ENCODE data around the gene TNNC1.

TNNC1 gene

GRCh38 chr3:52458770-52459545, 5.1 kb upstream of the TNNC1 start:
- DNase-seq (ENCODE audit: insufficient read length, low spot score) = no peak
- peak; percentile 43 for FAIRE-seq
- TF ChIP-seq POLR2A (IDR thresholded peaks at IDR 0.05; ENCODE audit: low read depth, low read length) = no peak
- TF ChIP-seq PAX5 (IDR thresholded peaks at IDR 0.05; ENCODE audit: insufficient read depth, low read length, severe bottlenecking) = no peak
- TF ChIP-seq POLR2AphosphoS5 (IDR thresholded peaks at IDR 0.05; ENCODE audit: low read depth, low read length) = no peak
- no peak for TF ChIP-seq TAF1 (IDR thresholded peaks at IDR 0.05; ENCODE audit: low read depth, low read length)
- TF ChIP-seq POU2F2 (IDR thresholded peaks at IDR 0.05; ENCODE audit: low read depth, low read length) = no peak
- no peak for TF ChIP-seq SPI1 (IDR thresholded peaks at IDR 0.05; ENCODE audit: low read depth, low read length)

GRCh38 chr3:52458031-52458760, 4.4 kb upstream of the TNNC1 start:
- DNase-seq (ENCODE audit: insufficient read length, low spot score) (no peak), FAIRE-seq (no peak)
- TF ChIP-seq TAF1 (IDR thresholded peaks at IDR 0.05; ENCODE audit: low read depth, low read length) (no peak), SPI1 (IDR thresholded peaks at IDR 0.05; ENCODE audit: low read depth, low read length) (no peak), PAX5 (IDR thresholded peaks at IDR 0.05; ENCODE audit: insufficient read depth, low read length, severe bottlenecking) (no peak), POLR2A (IDR thresholded peaks at IDR 0.05; ENCODE audit: low read depth, low read length) (no peak), POLR2AphosphoS5 (IDR thresholded peaks at IDR 0.05; ENCODE audit: low read depth, low read length) (no peak), POU2F2 (IDR thresholded peaks at IDR 0.05; ENCODE audit: low read depth, low read length) (no peak)

- TF ChIP-seq PAX5 (IDR thresholded peaks at IDR 0.05; ENCODE audit: insufficient read depth, low read length, severe bottlenecking) (no peak), TAF1 (IDR thresholded peaks at IDR 0.05; ENCODE audit: low read depth, low read length) (no peak), POLR2AphosphoS5 (IDR thresholded peaks at IDR 0.05; ENCODE audit: low read depth, low read length) (no peak), POU2F2 (IDR thresholded peaks at IDR 0.05; ENCODE audit: low read depth, low read length) (no peak), SPI1 (IDR thresholded peaks at IDR 0.05; ENCODE audit: low read depth, low read length) (no peak)
- peak; percentile 45 for FAIRE-seq
- no peak for DNase-seq (ENCODE audit: insufficient read length, low spot score)
These were observed 3.0 kb upstream of the TNNC1 start for GRCh38 chr3:52456800-52457183.

GRCh38 chr3:52456169-52456799, 2.4 kb upstream of the TNNC1 start:
- FAIRE-seq = peak; percentile 88
- no peak for TF ChIP-seq POLR2A (IDR thresholded peaks at IDR 0.05; ENCODE audit: low read depth, low read length)
- no peak for TF ChIP-seq POLR2AphosphoS5 (IDR thresholded peaks at IDR 0.05; ENCODE audit: low read depth, low read length)
- TF ChIP-seq SPI1 (IDR thresholded peaks at IDR 0.05; ENCODE audit: low read depth, low read length) = no peak
- no peak for TF ChIP-seq POU2F2 (IDR thresholded peaks at IDR 0.05; ENCODE audit: low read depth, low read length)
- TF ChIP-seq PAX5 (IDR thresholded peaks at IDR 0.05; ENCODE audit: insufficient read depth, low read length, severe bottlenecking) = no peak
- TF ChIP-seq TAF1 (IDR thresholded peaks at IDR 0.05; ENCODE audit: low read depth, low read length) = no peak
- DNase-seq (ENCODE audit: insufficient read length, low spot score) = no peak

- FAIRE-seq = peak; percentile 99
- peak; percentile 95 for DNase-seq (ENCODE audit: insufficient read length, low spot score)
- peak; percentile 46; the same call in 1 of the 2 replicates for TF ChIP-seq POU2F2 (IDR thresholded peaks at IDR 0.05; ENCODE audit: low read depth, low read length)
- TF ChIP-seq POLR2A (IDR thresholded peaks at IDR 0.05; ENCODE audit: low read depth, low read length) = peak; percentile 65
- no peak for TF ChIP-seq SPI1 (IDR thresholded peaks at IDR 0.05; ENCODE audit: low read depth, low read length)
- TF ChIP-seq POLR2AphosphoS5 (IDR thresholded peaks at IDR 0.05; ENCODE audit: low read depth, low read length) = peak; percentile 63; the same call in 1 of the 2 replicates
- TF ChIP-seq TAF1 (IDR thresholded peaks at IDR 0.05; ENCODE audit: low read depth, low read length) = 0 out of 2 replicates have a peak, but pooled peaks have one; percentile 32
- TF ChIP-seq PAX5 (IDR thresholded peaks at IDR 0.05; ENCODE audit: insufficient read depth, low read length, severe bottlenecking) = no peak
These were observed 1.7 kb upstream of the TNNC1 start, which contains the start of gene NISCH for GRCh38 chr3:52455283-52456168. TSS of gene NISCH (plus strand) at chr3:52455604. CDS start at chr3:52455642, 38 bp downstream.

- DNase-seq (ENCODE audit: insufficient read length, low spot score) = no peak
- TF ChIP-seq POLR2A (IDR thresholded peaks at IDR 0.05; ENCODE audit: low read depth, low read length) = no peak
- TF ChIP-seq SPI1 (IDR thresholded peaks at IDR 0.05; ENCODE audit: low read depth, low read length) = no peak
- no peak for TF ChIP-seq POLR2AphosphoS5 (IDR thresholded peaks at IDR 0.05; ENCODE audit: low read depth, low read length)
- no peak for TF ChIP-seq POU2F2 (IDR thresholded peaks at IDR 0.05; ENCODE audit: low read depth, low read length)
- no peak for FAIRE-seq
These were observed 1.1 kb upstream of the TNNC1 start for GRCh38 chr3:52454938-52455282.

GRCh38 chr3:52454250-52454937, 553 bp upstream of the TNNC1 start:
- TF ChIP-seq POLR2AphosphoS5 (IDR thresholded peaks at IDR 0.05; ENCODE audit: low read depth, low read length) (no peak), POLR2A (IDR thresholded peaks at IDR 0.05; ENCODE audit: low read depth, low read length) (no peak), TAF1 (IDR thresholded peaks at IDR 0.05; ENCODE audit: low read depth, low read length) (no peak), SPI1 (IDR thresholded peaks at IDR 0.05; ENCODE audit: low read depth, low read length) (no peak), PAX5 (IDR thresholded peaks at IDR 0.05; ENCODE audit: insufficient read depth, low read length, severe bottlenecking) (no peak), POU2F2 (IDR thresholded peaks at IDR 0.05; ENCODE audit: low read depth, low read length) (no peak)
- no peak for DNase-seq (ENCODE audit: insufficient read length, low spot score)

More at GRCh38 chr3:52454250-52454937, 553 bp upstream of the TNNC1 start:
- FAIRE-seq = no peak
